Measurements from ENCODE around the gene HOXD3. TPM values are rescaled to one million over a fixed set of nuclear protein-coding genes. Genes with fewer than 3 reads are reported as not detected.

HOXD3 gene
- total and polyA plus RNA-seq, 2 of the 8 experiments (the other 6 are each of a cell fraction or from before 2014, with no cell fraction given), result not detected

GRCh38 chr2:176124110-176124946 lies 32.8 kb upstream of the HOXD3 start:
- Histone ChIP-seq H4K5ac (ENCODE audit: insufficient read length, low read depth, low read length) (no peak overlapping the region), H3K18ac (ENCODE audit: extremely low read depth, low read length) (no peak overlapping the region), H4K91ac (replicated peaks; ENCODE audit: insufficient read length, low read length) (no peak overlapping the region), H3K4me1 (replicated peaks in 1 of 4; ENCODE audit: control insufficient read depth in 3 of 4, insufficient read depth in 4 of 4, low read length in 3 of 4) (peaks cover 0 to 17% (median 9%) of the 10 kb centered on the region in 4 experiments; a peak in 6 of 7 replicates), H3K79me1 (ENCODE audit: low read depth, low read length) (no peaks in the 10 kb centered on the region), H3K79me2 (ENCODE audit: control insufficient read depth in 1 of 2, insufficient read depth in 2 of 2, low read length in 2 of 2) (no peaks in the 10 kb centered on the region), H3K23me2 (ENCODE audit: low read depth, low read length) (peaks cover 2% of the 10 kb centered on the region; the same call in 1 of the 2 replicates), H2AK5ac (ENCODE audit: low read depth, low read length) (no peak overlapping the region), H3K27me3 (replicated peaks in 1 of 4; ENCODE audit: control insufficient read depth in 3 of 4, extremely low read depth in 1 of 4, insufficient read depth in 3 of 4, low read length in 3 of 4) (peaks cover 96 to 100% (median 99%) of the 10 kb centered on the region in 4 experiments), H4K8ac (ENCODE audit: extremely low read depth, insufficient read depth, low read length) (peak overlapping the region; percentile 18; the same call in 1 of the 2 replicates), H3K4me2 (ENCODE audit: insufficient read depth in 1 of 2, low read depth in 2 of 2, low read length in 2 of 2) (no peak overlapping the region; a peak in 1 of 4 replicates), H2AFZ (ENCODE audit: low read length) (no peak overlapping the region), H3K4me3 (ENCODE audit: extremely low read depth in 1 of 4, insufficient read depth in 2 of 4, low read depth in 3 of 4, low read length in 4 of 4) (no peak overlapping the region), H2BK5ac (ENCODE audit: low read depth, low read length) (no peak overlapping the region), H3K56ac (replicated peaks; ENCODE audit: insufficient read length, low read depth, low read length) (no peak overlapping the region), H3K14ac (ENCODE audit: insufficient read length) (no peak overlapping the region), H4K20me1 (replicated peaks in 1 of 2; ENCODE audit: control insufficient read depth in 1 of 2, insufficient read depth in 2 of 2, low read length in 2 of 2) (peaks cover 26 to 39% of the 10 kb centered on the region in 2 experiments), H2BK12ac (ENCODE audit: low read depth, low read length) (0 out of 2 replicates have a peak overlapping the region, but pooled peaks have one; percentile 27), H2BK15ac (ENCODE audit: low read length) (no peak overlapping the region), H3K9ac (replicated peaks in 1 of 4; ENCODE audit: extremely low read depth in 1 of 4, low read depth in 3 of 4, low read length in 3 of 4) (no peak overlapping the region), H3K27ac (ENCODE audit: low read depth, low read length) (no peak overlapping the region), H3K23ac (ENCODE audit: insufficient read length) (no peak overlapping the region), H3K9me3 (ENCODE audit: insufficient read depth in 2 of 2, low read depth in 1 of 2, low read length in 1 of 2) (no peaks in the 10 kb centered on the region; a peak in 1 of 4 replicates), H2BK120ac (replicated peaks; ENCODE audit: low read depth, low read length) (no peak overlapping the region), H2BK20ac (ENCODE audit: low read length) (no peak overlapping the region), H3K4ac (replicated peaks; ENCODE audit: insufficient read length, low read depth, low read length) (no peak overlapping the region), H3K36me3 (ENCODE audit: control insufficient read depth in 2 of 4, insufficient read depth in 4 of 4, low read length in 3 of 4) (peaks cover 0 to 22% (median 0%) of the 10 kb centered on the region in 4 experiments; a peak in 1 of 8 replicates)
- CTCF ChIA-PET (ENCODE audit: partially characterized antibody), result interaction anchor here (1.2 to 6.2 kb wide), 5 partner anchors 13 to 529 kb away, joined by 4 to 72 read pairs (median 19); no protein-coding TSS in a partner anchor
- DNase-seq (ENCODE audit: low read depth in 1 of 2, low spot score in 2 of 2) (peak in 1 of 2 experiments; percentile 45), FAIRE-seq (no peak)
- 16% methylated on average over 32 of the region's 34 CpGs; no CpG with 5 or more reads in 1 of the 2 experiments for WGBS, 2 experiments (ENCODE audit: extremely low coverage in 1 of 2, insufficient coverage in 1 of 2, insufficient read length in 1 of 2, insufficient replicate concordance in 2 of 2, low coverage in 1 of 2, low lambda C conversion rate in 2 of 2, missing lambda C conversion rate in 1 of 2)
- no peak for TF ChIP-seq EZH2 (IDR thresholded peaks at IDR 0.05; ENCODE audit: low read depth, low read length, severe bottlenecking)
- TF ChIP-seq RNF2 (IDR thresholded peaks at IDR 0.05; ENCODE audit: borderline replicate concordance, low read depth, low read length, missing control alignments, poor library complexity, severe bottlenecking), result peak; percentile 64
- TF ChIP-seq ZNF274 (IDR thresholded peaks at IDR 0.05; ENCODE audit: borderline replicate concordance, extremely low read depth, low read length), result no peak
- TF ChIP-seq TAF1 (IDR thresholded peaks at IDR 0.05; ENCODE audit: low read depth, low read length), result no peak
- TF ChIP-seq RAD21 (IDR thresholded peaks at IDR 0.05 in 1 of 2, conservative IDR thresholded peaks at IDR 0.05 in 1 of 2; ENCODE audit: low read depth in 2 of 2, low read length in 2 of 2), result no peak
- TF ChIP-seq POLR2AphosphoS5 (IDR thresholded peaks at IDR 0.05; ENCODE audit: low read depth, low read length), result no peak
- POLR2A ChIA-PET (ENCODE audit: partially characterized antibody), result interaction anchor here (0.9 kb wide), 1 partner anchor 48 kb away, joined by 6 read pairs; no protein-coding TSS in a partner anchor
